Activated naive CD4-positive, alpha-beta T cell treated with anti-CD3 and anti-CD28 coated beads, Interleukin-2, amount 10 ng/mL, durations not matched to agents 5 hours and 36 hours (primary cell): ENCODE data around the gene RNU7-1. TPM values are rescaled to one million over a fixed set of nuclear protein-coding genes. Genes with fewer than 3 reads are reported as not detected.

ENCODE experiments used
- microRNA-seq: library from miRNA; unstranded; fragments of <30 nt; microRNA quantifications from one replicate; pipeline ENCODE4 v1.2.0, GENCODE V29; 2022; ENCODE audit warnings: borderline microRNAs expressed, borderline replicate concordance
- total RNA-seq, 2 experiments: library from RNA; stranded (reverse); gene quantifications; one replicate each; pipeline ENCODE4 v1.2.3, GENCODE V29; 2021

Gene RNU7-1
- total RNA-seq: not detected

DNA sequence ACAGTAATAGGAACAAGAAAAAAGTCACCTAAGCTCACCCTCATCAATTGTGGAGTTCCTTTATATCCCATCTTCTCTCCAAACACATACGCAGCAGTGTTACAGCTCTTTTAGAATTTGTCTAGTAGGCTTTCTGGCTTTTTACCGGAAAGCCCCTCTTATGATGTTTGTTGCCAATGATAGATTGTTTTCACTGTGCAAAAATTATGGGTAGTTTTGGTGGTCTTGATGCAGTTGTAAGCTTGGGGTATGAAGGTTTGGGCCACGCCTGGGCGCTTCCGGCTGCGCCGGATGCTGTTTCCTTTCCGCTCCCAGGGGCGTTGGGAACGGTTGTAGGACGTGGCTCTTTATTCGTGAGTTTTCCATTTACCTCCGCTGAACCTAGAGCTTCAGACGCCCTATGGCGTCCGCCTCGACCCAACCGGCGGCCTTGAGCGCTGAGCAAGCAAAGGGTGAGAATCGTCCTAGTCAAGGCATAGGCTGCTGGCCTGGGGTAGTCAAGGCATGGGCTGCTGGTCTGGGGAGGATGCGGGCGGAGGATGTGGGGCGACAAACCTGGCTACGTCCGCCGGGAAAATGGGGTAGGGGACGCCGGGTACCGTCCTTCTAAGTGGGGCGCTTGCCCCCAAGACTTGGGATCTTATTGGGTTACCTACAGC, at the start of gene RNU7-1, which contains the start of gene C12orf57:
Gene RNU7-1 (plus strand): TSS at position 95 of the 659 bp plus-strand sequence.
Gene C12orf57 (plus strand): TSS at position 301 of the 659 bp plus-strand sequence. CDS start 100 bp downstream, at position 401.

DNA sequence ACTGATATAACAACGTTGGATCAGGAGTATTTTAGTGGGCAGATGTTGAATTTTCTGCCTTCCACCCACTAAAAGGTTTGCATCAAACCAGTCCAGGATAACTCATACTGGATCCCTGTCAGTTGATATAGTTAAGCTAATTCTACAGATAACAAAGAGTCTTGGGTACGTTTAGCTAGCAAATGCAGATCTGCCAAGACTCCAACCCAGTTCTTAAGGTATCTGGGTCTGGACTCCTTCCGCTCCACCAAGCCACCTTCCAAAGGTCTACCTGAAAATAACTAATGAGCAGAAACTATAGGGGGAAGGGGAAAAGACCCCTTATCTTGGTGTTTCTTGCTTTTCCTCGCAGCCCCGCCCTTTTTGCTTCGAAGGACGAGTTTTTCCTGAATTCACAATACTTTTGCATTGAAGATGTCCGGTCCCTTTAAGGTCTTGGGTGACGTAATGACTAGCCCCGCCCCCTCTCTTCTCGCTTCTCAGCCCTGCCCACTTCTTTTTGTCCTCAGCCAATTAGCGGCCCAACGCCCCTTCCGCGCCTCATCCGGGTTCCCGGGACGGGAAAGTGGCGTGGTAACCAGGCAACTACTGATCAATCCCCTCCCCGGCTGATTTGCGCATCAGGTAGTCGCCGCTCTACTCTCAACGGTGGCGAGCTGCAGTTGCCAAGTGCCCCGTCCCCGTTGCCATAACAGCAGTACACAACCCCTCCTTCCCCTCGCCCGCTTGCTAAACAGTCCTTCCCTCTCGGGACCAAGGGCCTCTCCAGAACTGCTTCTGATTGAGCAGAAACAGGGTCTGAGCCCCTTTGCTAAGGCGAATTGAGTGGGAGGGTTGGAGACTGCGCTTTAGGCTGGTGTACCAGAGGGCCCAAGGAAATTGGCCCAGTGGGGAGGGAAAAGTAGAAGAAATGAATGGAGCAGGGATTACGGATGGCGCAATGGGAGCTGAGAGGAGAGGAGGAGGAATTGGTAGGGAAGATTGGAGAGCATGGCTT, 39.0 kb upstream of the RNU7-1 start, which contains the start of gene LRRC23:
Gene LRRC23 (plus strand): TSS at position 543 of the 997 bp plus-strand sequence. CDS start 812 bp downstream, outside the sequence.

GRCh38 chr12:6914246-6914946, 29.2 kb upstream of the RNU7-1 start, which contains the start of gene ENO2:
Gene ENO2, plus strand, starts transcription at chr12:6914580. Its CDS starts 1,253 bp downstream, at chr12:6915833.

DNA sequence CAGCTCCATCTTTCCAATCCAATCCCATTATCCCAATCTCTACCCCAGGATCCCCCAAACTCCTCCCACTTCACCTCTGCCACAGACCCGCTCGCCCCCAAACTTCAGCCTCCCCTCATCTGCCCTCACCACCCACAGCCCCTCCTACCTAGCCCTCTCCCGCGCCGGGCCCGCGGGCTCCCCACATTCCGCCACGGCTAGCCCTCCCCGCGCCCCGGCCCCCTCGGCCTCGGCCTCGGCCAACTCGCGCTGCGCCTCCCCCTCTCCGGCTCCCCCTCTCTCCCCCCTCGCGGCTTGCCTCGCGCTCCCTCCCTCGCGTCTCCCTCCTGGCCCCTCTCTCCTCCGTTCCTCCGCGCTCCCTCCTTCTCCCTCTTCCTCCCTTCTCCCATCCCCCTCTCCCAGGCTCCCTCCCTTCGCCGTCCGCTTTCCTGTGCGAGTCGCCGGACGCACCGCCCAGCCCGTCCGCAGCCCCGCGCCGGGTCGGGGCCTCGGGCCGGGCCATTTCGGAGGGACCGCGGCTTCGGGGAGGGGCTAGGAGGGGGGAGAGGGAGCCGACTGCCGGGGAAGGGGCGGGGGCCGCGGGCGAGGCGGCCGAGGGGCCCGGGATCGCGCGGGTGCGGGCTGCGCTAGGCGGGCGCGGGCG, 16.1 kb upstream of the RNU7-1 start, which contains the start of gene ATN1:
Gene ATN1 (plus strand): TSS at position 581 of the 643 bp plus-strand sequence. CDS start 6,043 bp downstream, outside the sequence.

DNA sequence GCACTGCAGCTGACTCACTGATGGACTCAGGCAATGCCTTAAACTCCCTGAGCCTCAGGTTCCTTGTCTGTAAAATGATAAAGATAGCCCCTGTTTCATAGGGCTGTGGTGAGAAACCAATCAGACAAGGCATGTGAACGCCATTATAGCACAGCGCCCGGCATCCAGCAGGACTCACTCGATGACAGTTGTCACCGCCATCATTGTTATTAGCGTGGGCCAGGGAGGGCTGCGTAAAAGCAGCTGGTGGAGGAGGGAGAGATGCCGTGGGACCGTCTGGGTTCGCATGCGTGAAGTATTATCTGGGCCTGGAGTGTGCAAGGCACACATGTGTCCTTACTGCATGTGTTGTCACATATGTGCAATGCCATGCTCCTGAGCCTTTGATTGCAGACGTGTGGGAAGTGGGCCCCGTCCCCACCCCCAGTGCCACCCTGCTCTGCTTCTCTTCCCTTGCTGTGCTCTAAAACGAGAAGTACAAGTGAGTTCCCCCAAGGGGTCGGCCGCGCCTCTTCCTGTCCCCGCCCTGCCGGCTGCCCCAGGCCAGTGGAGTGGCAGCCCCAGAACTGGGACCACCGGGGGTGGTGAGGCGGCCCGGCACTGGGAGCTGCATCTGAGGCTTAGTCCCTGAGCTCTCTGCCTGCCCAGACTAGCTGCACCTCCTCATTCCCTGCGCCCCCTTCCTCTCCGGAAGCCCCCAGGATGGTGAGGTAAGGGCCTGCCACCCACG, 7.4 kb downstream of the RNU7-1 start, which contains the start of gene PTPN6:
Gene PTPN6 (plus strand): TSS at position 546 of the 730 bp plus-strand sequence. CDS start 157 bp downstream, at position 703.

Small RNAs within 50 kb of the gene (microRNA-seq; reads per million reads assigned to microRNA genes)
- 14.2 reads per million, percentile 47 among the genes with 10 or more reads in this experiment for gene MIR141
- 204 reads per million, percentile 78 among the genes with 10 or more reads in this experiment for gene MIR200C

Other genes starting within 250 kb of the RNU7-1 start
- gene PIANP, start 243.0 kb upstream of the RNU7-1 start, total RNA-seq: not detected
- 10 to 100 TPM; 25.9 to 26.9 TPM for gene COPS7A, start 219.8 kb upstream of the RNU7-1 start, total RNA-seq
- gene MLF2, start 190.7 kb upstream of the RNU7-1 start, total RNA-seq: 10 to 100 TPM; 85.0 to 89.9 TPM
- gene PTMS, start 177.5 kb upstream of the RNU7-1 start, total RNA-seq: 10 to 100 TPM; 11.7 to 12.2 TPM
- 1 to 10 TPM; 3.2 to 4.0 TPM for gene LAG3, start 171.3 kb upstream of the RNU7-1 start, total RNA-seq
- gene CD4, start 154.3 kb upstream of the RNU7-1 start, total RNA-seq: 100 to 1,000 TPM; 215 to 224 TPM
- under 1 TPM; 0.17 to 0.23 TPM for gene GPR162, start 122.0 kb upstream of the RNU7-1 start, total RNA-seq
- under 1 TPM; 0.46 to 0.96 TPM for gene P3H3, start 115.4 kb upstream of the RNU7-1 start, total RNA-seq
- under 1 TPM; 0.10 to 0.45 TPM for gene GNB3, start 102.9 kb upstream of the RNU7-1 start, total RNA-seq
- 10 to 100 TPM; 82.5 to 85.6 TPM for gene CDCA3, start 92.5 kb upstream of the RNU7-1 start, total RNA-seq
- gene USP5, start 91.7 kb upstream of the RNU7-1 start, total RNA-seq: 100 to 1,000 TPM; 112 to 115 TPM
- 1,000 to 10,000 TPM; 1,127 to 1,161 TPM for gene TPI1, start 76.3 kb upstream of the RNU7-1 start, total RNA-seq
- gene SPSB2, start 70.5 kb upstream of the RNU7-1 start, total RNA-seq: 1 to 10 TPM; 8.0 to 8.7 TPM
- 1 to 10 TPM; 3.0 to 3.8 TPM for gene LRRC23, start 39.0 kb upstream of the RNU7-1 start, total RNA-seq
- gene ENO2, start 29.2 kb upstream of the RNU7-1 start, total RNA-seq: 100 to 1,000 TPM; 146 to 157 TPM
- 10 to 100 TPM; 26.4 to 29.4 TPM for gene ATN1, start 15.9 kb upstream of the RNU7-1 start, total RNA-seq
- gene C12orf57, start 206 bp downstream of the RNU7-1 start, total RNA-seq: 100 to 1,000 TPM; 239 to 248 TPM
- gene PTPN6, start 7.5 kb downstream of the RNU7-1 start, total RNA-seq: 100 to 1,000 TPM; 394 to 402 TPM
- 100 to 1,000 TPM; 216 TPM for gene PHB2, start 26.8 kb downstream of the RNU7-1 start, total RNA-seq
- gene EMG1, start 27.1 kb downstream of the RNU7-1 start, total RNA-seq: 10 to 100 TPM; 46.4 to 51.7 TPM
- gene LPCAT3, start 74.7 kb downstream of the RNU7-1 start, total RNA-seq: 10 to 100 TPM; 34.7 to 37.2 TPM
- gene C1S, start 116.9 kb downstream of the RNU7-1 start, total RNA-seq: 1 to 10 TPM; 1.5 to 1.9 TPM
- gene C1R, start 148.6 kb downstream of the RNU7-1 start, total RNA-seq: 1 to 10 TPM; 3.1 TPM
- 10 to 100 TPM; 25.9 to 31.3 TPM for gene C1RL, start 165.4 kb downstream of the RNU7-1 start, total RNA-seq
- 1 to 10 TPM in 1 of 2 experiments, under 1 TPM in 1; 0.48 to 2.1 TPM for gene RBP5, start 185.1 kb downstream of the RNU7-1 start, total RNA-seq
- 100 to 1,000 TPM; 109 to 116 TPM for gene CLSTN3, start 186.6 kb downstream of the RNU7-1 start, total RNA-seq
- 10 to 100 TPM; 19.9 to 22.2 TPM for gene PEX5, start 245.9 kb downstream of the RNU7-1 start, total RNA-seq